ENCODE data around the gene TPM1.

DNA sequence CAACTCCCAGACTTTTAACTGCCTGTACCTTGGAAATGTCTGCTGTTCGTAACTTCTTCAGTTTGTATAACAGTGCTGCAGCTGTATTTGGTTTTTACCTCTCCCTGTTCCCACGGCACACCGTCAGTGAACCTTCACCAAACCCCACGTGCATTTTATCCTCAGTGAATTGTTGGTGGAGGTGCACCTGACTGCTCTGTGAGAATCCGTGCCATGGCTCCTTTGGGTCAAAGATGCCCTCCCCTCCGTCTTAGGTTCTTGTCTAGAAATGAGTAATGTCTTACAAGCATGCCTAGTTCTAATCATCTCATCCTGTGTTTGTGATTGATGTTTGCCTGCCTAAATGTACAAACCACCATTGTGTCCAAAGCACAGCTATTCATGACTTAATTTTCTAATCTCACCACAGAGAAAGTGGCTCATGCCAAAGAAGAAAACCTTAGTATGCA lies 28.2 kb downstream of the TPM1 start:
- TF ChIP-seq, protein P1, sequence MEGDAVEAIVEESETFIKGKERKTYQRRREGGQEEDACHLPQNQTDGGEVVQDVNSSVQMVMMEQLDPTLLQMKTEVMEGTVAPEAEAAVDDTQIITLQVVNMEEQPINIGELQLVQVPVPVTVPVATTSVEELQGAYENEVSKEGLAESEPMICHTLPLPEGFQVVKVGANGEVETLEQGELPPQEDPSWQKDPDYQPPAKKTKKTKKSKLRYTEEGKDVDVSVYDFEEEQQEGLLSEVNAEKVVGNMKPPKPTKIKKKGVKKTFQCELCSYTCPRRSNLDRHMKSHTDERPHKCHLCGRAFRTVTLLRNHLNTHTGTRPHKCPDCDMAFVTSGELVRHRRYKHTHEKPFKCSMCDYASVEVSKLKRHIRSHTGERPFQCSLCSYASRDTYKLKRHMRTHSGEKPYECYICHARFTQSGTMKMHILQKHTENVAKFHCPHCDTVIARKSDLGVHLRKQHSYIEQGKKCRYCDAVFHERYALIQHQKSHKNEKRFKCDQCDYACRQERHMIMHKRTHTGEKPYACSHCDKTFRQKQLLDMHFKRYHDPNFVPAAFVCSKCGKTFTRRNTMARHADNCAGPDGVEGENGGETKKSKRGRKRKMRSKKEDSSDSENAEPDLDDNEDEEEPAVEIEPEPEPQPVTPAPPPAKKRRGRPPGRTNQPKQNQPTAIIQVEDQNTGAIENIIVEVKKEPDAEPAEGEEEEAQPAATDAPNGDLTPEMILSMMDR (IDR thresholded peaks at IDR 0.05) = no peak
- no peak for TF ChIP-seq EZH2 (IDR thresholded peaks at IDR 0.05; ENCODE audit: borderline replicate concordance, insufficient read depth, low read depth, low read length, poor library complexity, severe bottlenecking)

All from B cell (primary cell).